HCT116 (cell line): ENCODE measurements around the gene ADGRV1.

Source experiments
- ATF3 ChIP-seq: IDR thresholded peaks from 2 replicates; pipeline ENCODE4 v1.6.1; 2012
- CTCF ChIP-seq, 3 experiments: fragments of 200-600 bp in 1 of 3; sonication (generic) in 1 of 3; IDR thresholded peaks in 2 of 3; conservative IDR thresholded peaks in 1 of 3; 2 replicates each; pipeline ENCODE4 v1.5.1; 2012 to 2017; ENCODE audit warnings: low read depth in 2 of 3, low read length in 2 of 3, antibody characterized with exemption in 1 of 3, borderline replicate concordance in 1 of 3, control low read depth in 1 of 3, mild to moderate bottlenecking in 1 of 3, mixed read lengths in 1 of 3, mixed run types in 1 of 3, moderate library complexity in 1 of 3; ENCODE audit not compliant: insufficient read depth in 1 of 3
- EGR1 ChIP-seq: IDR thresholded peaks from 2 replicates; pipeline ENCODE4 v1.6.1; 2012; ENCODE audit warnings: low read depth
- EZH2 ChIP-seq: fragments of 200-600 bp; sonication (generic); IDR thresholded peaks from 2 replicates; pipeline ENCODE4 v1.6.1; 2017; ENCODE audit warnings: antibody characterized with exemption, mixed run types
- EZH2phosphoT487 ChIP-seq: fragments of 200-600 bp; IDR thresholded peaks from 2 replicates; pipeline ENCODE4 v1.6.1; 2018; ENCODE audit warnings: antibody characterized with exemption, borderline replicate concordance
- JUND ChIP-seq: IDR thresholded peaks from 2 replicates; pipeline ENCODE4 v1.6.1; 2012
- MAX ChIP-seq: IDR thresholded peaks from 2 replicates; pipeline ENCODE4 v1.6.1; 2012
- POLR2A ChIP-seq: IDR thresholded peaks from 2 replicates; pipeline ENCODE4 v1.7.0; 2011; ENCODE audit warnings: borderline replicate concordance; ENCODE audit not compliant: insufficient read depth, insufficient read length; ENCODE audit errors: extremely low read depth
- REST ChIP-seq: IDR thresholded peaks from 2 replicates; pipeline ENCODE4 v1.6.1; 2012; ENCODE audit warnings: low read depth
- SP1 ChIP-seq: IDR thresholded peaks from 2 replicates; pipeline ENCODE4 v1.6.1; 2012; ENCODE audit warnings: low read depth
- YY1 ChIP-seq: IDR thresholded peaks from 2 replicates; pipeline ENCODE4 v1.6.1; 2011; ENCODE audit warnings: low read length, low read depth, moderate library complexity, mild to moderate bottlenecking; ENCODE audit not compliant: insufficient replicate concordance; ENCODE audit errors: extremely low read depth
- ZFX ChIP-seq: fragments of 450-650 bp; IDR thresholded peaks from 2 replicates; pipeline ENCODE4 v1.6.1; 2017
- ZNF274 ChIP-seq: fragments of 200-500 bp; sonication (Bioruptor generic); IDR thresholded peaks from 2 replicates; pipeline ENCODE4 v1.6.1; 2014; ENCODE audit warnings: mild to moderate bottlenecking, low read depth, low read length, inconsistent platforms

- TF ChIP-seq YY1 (no peak), CTCF (IDR thresholded peaks at IDR 0.05 in 2 of 3, conservative IDR thresholded peaks at IDR 0.05 in 1 of 3; ENCODE audit: borderline replicate concordance in 1 of 3, insufficient read depth in 1 of 3, low read depth in 2 of 3, low read length in 2 of 3) (no peak), ZNF274 (no peak), POLR2A (no peak), EGR1 (no peak), EZH2 (no peak), ZFX (no peak), MAX (no peak), REST (no peak), SP1 (no peak), EZH2phosphoT487 (no peak), ATF3 (no peak), JUND (no peak)
Observed at GRCh38 chr5:91042247-91042935, 483.8 kb downstream of the ADGRV1 start.
